B cell (primary cell): ENCODE measurements around the gene CD59.

Experiments
- CTCF ChIP-seq: fragments of 200-600 bp; IDR thresholded peaks from one replicate; pipeline ENCODE4 v1.8.0; 2022; ENCODE audit warnings: antibody characterized with exemption, mild to moderate bottlenecking
- EZH2 ChIP-seq: IDR thresholded peaks from 2 replicates; pipeline ENCODE4 v1.6.1; 2012; ENCODE audit warnings: borderline replicate concordance, low read depth, mild to moderate bottlenecking, moderate library complexity, low read length; ENCODE audit not compliant: insufficient read depth, poor library complexity, severe bottlenecking

GRCh38 chr11:33721984-33722383 lies 14.2 kb downstream of the CD59 start:
- no peak for TF ChIP-seq CTCF
- TF ChIP-seq EZH2: no peak
